ENCODE results near the gene FAM200B.
"Not testable (repeated sequence)": the region's sequence is repeated elsewhere in the genome, so short reads cannot be mapped to it uniquely, and the experiment has no call there.

FAM200B gene

GRCh38 chr4:15725608-15726007 lies 44.0 kb downstream of the FAM200B start:
- no peak for DNase-seq (ENCODE audit: low read depth)
- no peak for TF ChIP-seq CTCF (IDR thresholded peaks at IDR 0.05; ENCODE audit: low read depth, low read length, missing control alignments)
- no peak overlapping the region for H3K4me3 ChIP-seq (ENCODE audit: low read depth, low read length)

DNA sequence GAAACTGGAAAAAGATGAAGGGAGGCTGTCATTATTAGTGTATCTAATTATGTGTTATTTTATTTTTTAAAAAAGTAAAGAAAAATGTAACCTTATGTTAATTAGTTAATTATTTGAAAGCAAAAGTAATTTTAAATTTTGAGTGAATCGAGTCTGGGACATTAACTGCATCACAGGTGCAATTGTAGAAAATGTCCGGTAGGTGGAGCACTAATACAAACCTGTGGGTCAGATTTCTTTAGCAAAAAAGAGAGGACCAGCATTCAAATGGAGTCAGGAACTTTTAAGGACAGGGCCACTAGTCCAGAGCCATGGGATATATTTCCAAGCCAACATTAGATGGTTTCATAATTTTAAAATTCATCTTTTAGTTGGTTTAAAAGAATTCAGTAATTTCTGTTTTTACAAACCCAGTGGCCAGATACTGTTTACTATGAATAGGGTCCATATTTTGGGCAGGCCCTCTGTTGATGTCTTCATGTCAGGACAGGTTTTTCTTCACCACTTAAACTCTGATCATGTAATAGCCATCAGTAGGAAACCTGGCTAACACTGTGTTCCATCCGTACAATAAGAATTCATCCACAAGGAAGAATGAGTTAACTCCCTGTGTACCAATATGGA lies 48.4 kb downstream of the FAM200B start:
- peak; percentile 8 for DNase-seq (ENCODE audit: low read depth)
- peak; percentile 62 for TF ChIP-seq CTCF (IDR thresholded peaks at IDR 0.05; ENCODE audit: low read depth, low read length, missing control alignments)
- H3K4me3 ChIP-seq (ENCODE audit: low read depth, low read length) = no peak overlapping the region

DNA sequence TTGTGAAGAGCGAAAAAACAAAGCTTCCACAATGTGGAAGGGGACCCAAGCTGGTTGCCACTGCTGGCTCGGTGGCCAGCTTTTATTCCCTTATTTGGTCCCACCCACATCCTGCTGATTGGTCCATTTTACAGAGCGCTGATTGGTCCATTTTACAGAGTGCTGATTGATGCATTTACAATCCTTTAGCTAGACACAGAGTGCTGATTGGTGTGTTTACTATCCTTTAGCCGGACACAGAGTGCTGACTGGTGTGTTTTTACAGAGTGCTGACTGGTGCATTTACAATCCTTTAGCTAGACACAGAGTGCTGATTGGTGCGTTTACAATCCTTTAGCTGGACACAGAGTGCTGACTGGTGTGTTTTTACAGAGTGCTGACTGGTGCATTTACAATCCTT lies 51.4 kb downstream of the FAM200B start:
- not testable (repeated sequence) for DNase-seq (ENCODE audit: low read depth); H3K4me3 ChIP-seq (ENCODE audit: low read depth, low read length)

GRCh38 chr4:15735536-15735935 lies 53.9 kb downstream of the FAM200B start:
- no peak overlapping the region for H3K4me3 ChIP-seq (ENCODE audit: low read depth, low read length)
- TF ChIP-seq CTCF (IDR thresholded peaks at IDR 0.05; ENCODE audit: low read depth, low read length, missing control alignments) = no peak
- no peak for DNase-seq (ENCODE audit: low read depth)

DNA sequence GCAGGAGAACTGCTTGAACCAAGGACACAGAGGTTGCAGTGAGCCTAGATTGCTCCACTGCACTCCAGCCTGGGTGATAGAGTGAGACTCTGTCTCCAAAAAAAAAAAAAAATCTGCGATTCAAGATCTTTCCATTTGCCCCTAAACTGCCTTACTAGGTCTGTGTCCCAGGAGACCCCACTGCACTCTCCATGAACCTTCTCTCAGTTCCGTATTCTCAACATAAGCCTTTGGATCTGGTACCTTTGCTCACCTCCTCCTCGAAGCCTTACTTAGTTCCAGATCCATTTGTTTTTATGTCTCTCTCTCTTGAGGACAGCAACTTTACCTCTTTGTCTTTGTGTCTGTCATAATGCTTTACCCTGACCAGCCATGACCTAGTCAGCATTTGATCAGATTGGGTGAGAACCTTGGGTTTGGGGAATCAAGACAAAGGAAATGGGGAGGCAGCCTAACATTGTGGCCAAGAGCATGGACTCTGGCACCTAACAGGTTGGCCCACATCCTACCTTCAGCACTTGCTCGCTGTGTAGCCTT lies 55.0 kb downstream of the FAM200B start:
- H3K4me3 ChIP-seq (ENCODE audit: low read depth, low read length) = no peak overlapping the region
- no peak for DNase-seq (ENCODE audit: low read depth)
- no peak for TF ChIP-seq CTCF (IDR thresholded peaks at IDR 0.05; ENCODE audit: low read depth, low read length, missing control alignments)

GRCh38 chr4:15737255-15737654 lies 55.6 kb downstream of the FAM200B start:
- peak; percentile 16 for TF ChIP-seq CTCF (IDR thresholded peaks at IDR 0.05; ENCODE audit: low read depth, low read length, missing control alignments)
- DNase-seq (ENCODE audit: low read depth) = no peak
- H3K4me3 ChIP-seq (ENCODE audit: low read depth, low read length) = no peak overlapping the region

- no peak overlapping the region for H3K4me3 ChIP-seq (ENCODE audit: low read depth, low read length)
- TF ChIP-seq CTCF (IDR thresholded peaks at IDR 0.05; ENCODE audit: low read depth, low read length, missing control alignments) = no peak
- no peak for DNase-seq (ENCODE audit: low read depth)
Observed at GRCh38 chr4:15738877-15739276, 57.2 kb downstream of the FAM200B start.

Data from GM12864 (cell line).